Measurements from ENCODE around the gene GRIK3.

Gene GRIK3

DNA sequence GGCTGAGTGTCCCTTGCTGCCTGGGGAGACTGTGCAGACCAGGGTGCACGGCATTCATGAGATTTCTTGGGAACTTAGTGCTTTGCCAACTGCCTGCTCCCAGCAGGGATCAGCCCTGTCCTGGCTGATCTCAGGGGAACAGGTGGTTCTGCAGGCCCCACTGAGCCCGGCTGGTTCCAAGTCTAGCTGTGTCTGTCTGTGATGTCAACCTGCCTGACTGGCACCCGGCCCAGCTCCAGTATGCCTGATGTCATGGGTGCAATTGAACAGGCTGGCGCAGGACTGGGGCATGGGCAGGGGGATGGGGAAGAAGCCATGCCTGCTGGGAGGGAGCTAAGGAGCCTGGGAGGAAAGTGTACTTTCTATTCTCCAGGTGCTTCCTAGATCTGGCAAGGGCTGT, 227.1 kb downstream of the GRIK3 start:
- no peak for DNase-seq

GRCh38 chr1:36805979-36806640, 228.2 kb downstream of the GRIK3 start:
- DNase-seq = no peak

- no peak for DNase-seq
These were observed 229.5 kb downstream of the GRIK3 start for GRCh38 chr1:36804669-36805314.

DNA sequence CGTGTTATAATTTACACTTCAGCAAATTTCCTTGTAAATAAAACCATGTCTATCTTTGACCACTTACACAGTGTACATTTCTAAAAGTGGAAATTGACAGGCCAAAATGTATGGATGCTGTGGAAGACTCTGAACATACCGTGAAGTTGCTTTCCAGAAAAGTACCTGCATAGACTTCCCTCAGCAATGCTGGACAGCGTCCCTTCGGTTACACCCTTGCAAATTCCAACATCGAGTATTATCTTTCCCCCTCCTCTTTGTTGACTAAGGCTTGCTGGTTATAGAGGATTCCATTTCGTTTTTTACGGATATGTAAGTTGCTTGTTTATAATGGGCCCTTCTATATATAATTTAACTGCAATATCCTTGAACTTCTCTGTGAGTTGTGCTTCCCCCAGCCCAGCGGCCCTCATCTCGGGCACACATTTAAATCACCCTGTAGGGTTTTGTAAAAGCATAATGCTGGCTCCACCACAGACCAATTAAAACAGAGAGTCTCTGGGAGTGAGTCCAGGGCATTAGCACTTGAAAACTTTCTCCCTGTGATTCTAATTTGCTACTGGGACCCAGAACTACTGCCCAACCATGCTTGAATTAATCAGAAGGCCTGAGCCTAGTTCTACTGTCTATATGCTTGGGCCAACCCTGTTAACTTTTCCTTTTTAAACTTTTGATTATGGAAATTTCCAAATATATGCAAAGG, 230.3 kb downstream of the GRIK3 start:
- DNase-seq = no peak

DNA sequence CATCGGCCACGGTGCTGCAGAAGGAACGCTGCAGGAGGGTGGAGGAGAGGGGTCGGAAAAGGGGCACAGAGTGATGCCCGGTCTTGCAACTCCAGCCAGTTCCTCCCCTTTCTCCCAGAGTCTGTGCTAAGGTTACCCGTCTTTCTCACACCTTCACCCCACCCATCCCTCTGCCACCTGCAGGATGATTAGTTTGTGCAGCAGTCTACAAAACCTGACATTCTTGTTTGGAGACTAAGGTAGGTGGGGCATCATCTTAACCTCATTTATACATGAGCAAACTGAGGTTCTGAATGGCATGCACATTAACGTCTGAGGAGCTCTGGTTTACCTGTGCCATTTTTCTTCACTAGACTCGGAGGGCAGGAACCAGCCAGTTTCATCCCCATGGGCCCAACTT, 232.3 kb downstream of the GRIK3 start:
- DNase-seq = no peak

DNA sequence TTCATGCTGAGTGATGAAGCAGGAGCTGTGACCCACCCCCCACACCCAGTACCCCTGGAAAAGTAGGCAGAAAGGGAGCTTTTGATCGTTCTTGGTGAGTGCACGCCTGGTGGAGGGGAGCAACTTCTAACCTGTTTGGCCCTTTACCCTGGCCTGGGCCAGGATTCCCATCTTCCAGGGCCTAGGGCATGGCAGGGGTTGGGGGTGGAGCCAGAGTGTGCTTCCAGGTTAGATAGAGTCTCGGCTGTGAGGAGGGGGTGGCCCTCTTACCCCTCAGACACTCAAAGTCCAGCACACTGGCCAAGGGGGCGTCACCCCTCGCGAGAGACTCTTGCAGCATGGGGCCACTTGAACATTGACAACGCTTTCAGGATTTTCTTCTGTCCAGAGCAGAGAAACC, 236.6 kb downstream of the GRIK3 start:
- no peak for DNase-seq

- DNase-seq = no peak
These were observed 237.6 kb downstream of the GRIK3 start for GRCh38 chr1:36796733-36797132.

DNA sequence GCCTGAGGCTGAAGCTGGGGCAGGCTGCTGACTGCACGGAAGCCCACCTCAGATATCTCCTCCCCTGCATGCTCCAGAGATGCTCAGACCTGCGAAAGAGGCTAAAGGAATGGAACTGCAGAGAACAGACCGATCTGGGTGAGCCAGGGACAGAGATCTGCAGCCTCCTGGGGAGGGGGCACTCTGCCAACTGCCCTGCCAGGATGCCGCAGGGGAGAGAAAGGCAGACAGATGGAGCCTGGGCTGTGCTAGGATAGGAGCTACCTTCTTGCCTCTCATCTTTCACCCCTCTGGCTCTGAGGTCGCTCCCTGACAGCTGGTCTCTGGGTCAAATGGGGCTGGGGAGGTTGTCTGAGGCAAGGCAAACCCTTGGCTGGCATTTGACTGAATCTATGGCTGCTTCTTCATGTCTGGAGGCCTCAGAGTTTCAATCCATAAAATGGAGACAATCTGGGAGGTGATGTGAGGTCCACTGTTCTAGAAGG, 238.2 kb downstream of the GRIK3 start:
- DNase-seq = no peak

DNA sequence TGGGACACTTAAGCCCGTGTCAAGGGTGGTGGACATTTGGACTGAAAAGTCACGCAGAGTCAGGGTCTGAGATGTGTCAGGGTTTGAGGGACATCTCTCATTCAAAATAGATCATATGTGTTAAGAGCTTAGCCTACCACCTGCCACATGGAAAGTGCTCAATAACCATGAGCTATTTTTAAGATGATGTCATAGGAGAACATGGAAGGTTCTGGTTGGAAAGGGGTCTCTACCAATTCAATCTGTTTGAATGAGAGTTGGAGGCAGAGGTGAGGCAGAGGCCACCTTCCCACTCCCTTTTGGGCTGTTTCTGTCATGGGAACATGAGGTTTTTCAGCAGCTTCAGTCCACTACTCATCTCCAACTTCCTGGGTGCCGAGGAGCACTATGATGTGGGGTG, 239.9 kb downstream of the GRIK3 start:
- no peak for DNase-seq

DNA sequence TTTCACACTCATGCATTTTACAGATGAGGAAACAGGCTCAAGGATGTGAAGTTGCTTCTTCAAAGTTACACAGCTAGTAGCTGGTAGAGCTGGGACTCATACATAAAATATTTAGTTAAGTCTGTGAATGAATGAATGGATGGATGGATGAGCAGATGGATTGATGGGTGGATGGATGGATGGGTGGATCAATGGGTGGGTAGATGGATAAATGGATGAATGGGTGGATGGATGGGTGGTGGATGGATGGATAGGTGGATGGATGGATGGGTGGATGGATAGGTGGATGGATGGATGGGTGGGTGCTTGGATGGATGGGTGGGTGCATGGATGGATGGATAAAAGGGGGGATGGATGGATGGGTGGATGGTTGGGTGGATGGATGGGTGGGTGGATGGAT, 240.9 kb downstream of the GRIK3 start:
- no peak for DNase-seq

- no peak for DNase-seq
These were observed 242.0 kb downstream of the GRIK3 start for GRCh38 chr1:36792292-36792691.

DNA sequence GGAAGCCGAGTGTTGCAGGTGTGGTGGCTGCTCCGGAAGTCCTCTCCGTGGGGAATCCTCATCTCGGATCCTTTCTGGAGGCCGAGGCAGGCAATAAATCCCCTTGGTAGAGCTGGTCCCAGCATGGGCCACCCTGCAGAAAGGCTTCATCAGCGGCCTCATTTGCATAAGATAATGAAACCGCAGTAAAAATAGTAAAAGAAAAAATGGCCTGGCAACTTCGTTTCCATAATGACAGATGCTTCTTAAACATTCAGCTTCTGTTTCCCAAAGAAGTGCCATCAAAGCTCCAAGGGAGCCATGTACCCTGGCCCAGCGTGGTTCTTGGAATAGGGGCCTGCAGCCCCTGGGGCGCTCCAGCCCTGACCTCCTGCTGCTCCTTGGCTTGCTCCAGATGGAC, 244.1 kb downstream of the GRIK3 start:
- no peak for DNase-seq

- DNase-seq = no peak
These were observed 244.8 kb downstream of the GRIK3 start for GRCh38 chr1:36789535-36789934.

DNA sequence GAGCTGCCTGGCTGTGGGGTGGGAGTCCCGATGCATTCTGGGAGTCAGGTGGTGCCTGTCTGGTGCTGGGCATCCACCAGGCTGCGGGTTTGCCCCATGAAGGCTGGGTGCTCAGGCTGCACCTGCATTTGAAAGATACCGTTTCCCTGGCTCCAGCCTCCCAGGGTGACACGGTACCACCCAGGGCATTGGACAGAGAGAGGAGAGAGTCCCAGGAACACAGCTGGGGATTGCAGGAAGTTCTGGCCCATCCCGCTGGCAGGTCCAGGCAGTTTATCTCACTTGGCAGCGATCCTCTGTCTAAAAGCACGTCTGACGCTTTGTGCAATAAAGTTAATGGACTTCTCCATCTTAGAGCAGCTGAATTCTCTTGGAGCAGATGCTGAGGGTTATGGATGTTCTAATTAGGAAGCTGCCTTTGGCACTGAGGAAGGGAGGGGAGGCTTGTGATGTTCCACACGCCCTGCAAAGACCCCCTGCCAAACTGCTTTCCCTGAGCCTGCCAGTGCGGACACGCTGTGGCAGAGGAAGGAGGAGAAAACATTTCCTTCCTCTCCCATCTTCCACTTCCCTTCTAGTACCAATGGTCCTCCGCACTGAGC, 246.9 kb downstream of the GRIK3 start:
- DNase-seq = no peak

DNA sequence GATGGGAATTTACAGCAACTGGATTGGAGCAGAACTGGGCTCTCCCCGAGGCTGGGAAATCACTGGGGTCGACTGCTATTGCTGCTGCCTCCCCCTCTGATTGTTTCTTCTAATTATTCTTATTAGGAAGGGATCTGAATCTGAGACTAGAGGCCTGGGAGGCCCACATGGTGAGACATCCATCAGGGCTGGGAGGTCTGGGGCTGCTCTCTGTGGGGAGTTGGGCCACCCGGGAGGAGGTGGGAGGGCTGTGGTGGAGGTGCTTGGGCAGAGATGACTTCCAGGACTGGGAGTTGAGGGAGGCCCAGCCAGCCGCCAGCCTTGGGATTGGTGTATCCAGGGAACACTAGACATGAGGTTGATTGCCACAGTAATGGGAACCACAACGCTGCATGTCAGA, 247.9 kb downstream of the GRIK3 start:
- DNase-seq = no peak

GRCh38 chr1:36784147-36784859, 250.0 kb downstream of the GRIK3 start:
- DNase-seq = no peak

- DNase-seq = no peak
These were observed 250.8 kb downstream of the GRIK3 start for GRCh38 chr1:36783475-36783874.

GRCh38 chr1:36782785-36783184, 251.5 kb downstream of the GRIK3 start:
- no peak for DNase-seq

- DNase-seq = no peak
These were observed 252.2 kb downstream of the GRIK3 start for GRCh38 chr1:36782085-36782484.

GRCh38 chr1:36781098-36781497, 253.2 kb downstream of the GRIK3 start:
- DNase-seq = no peak

DNA sequence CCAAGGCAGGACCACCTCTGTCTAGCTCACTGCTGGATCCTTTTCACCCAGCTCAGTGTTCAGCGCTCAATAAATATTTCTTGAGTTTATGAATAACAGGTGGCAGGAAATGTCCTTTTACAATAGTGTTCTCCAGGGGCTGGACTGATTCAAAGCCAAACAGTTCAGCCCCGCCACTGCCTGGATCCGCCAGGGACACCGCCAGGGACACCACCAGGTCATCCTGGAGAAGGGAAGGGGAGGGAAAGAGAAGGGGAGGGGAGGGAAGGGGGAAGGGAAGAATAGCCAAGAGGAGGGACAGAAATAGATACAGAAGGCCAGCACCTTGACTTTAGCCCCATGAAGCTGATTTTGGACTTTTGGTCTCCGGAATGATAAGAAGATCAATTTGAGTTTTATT, 255.6 kb downstream of the GRIK3 start:
- DNase-seq = no peak

DNA sequence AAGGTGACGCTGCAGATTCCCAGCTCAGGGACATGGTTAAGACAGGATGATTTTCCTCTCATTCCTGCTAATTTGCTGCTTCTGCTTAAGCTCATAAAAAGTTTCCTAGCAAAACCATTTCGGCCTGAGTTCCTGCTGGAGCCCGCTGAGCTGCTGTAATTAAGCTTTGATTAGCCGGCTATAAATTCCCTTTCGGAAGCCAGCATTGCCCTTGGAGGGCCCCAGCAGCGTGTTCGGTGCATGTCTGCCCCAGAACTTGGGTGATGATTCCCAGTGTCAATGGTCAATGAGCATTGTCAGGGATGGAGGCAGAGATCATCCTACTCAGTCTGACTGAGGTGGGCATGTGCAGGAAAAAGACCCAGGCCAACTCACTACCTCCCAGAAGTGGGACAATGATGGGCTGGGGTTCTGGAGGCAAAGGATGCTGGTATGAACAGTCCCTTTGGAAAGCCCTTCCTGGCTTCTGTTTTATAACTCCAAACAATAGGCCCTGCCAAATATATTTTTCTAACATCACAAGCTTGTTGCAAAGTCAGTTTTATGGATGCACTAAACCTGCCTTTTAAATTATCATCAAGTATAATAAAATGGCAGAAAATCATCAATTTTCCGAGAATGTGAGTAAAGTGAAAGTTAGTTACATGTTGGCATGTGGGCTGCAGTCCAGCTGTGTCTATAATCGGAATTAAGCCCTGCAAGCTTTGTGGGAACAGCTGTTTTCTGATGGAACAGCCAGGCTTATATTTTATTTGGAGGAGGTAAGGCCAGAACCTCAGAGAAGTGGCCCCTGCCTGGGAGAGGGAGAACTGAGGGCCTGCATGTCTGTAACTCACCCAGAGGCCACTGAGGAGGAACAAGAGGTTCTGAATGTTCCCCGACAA, 257.1 kb downstream of the GRIK3 start:
- no peak for DNase-seq
